CD4-positive, alpha-beta T cell (primary cell): ENCODE results near the gene MT1X. TPM values are rescaled to one million over a fixed set of nuclear protein-coding genes. Genes with fewer than 3 reads are reported as not detected.
"Not testable (repeated sequence)": the region's sequence is repeated elsewhere in the genome, so short reads cannot be mapped to it uniquely, and the experiment has no call there.

Experiments used
- ATAC-seq: fragments of 200-7000 bp; cut with Tn5 transposase; one replicate; pipeline ENCODE4 v1.10.0; 2022; ENCODE audit warnings: mild to moderate bottlenecking; ENCODE audit not compliant: poor library complexity
- CTCF ChIA-PET: fragments of 350-600 bp; sonication (Branson Sonifier 250); formaldehyde crosslinking; loops from one replicate; lab custom pipeline; 2021; ENCODE audit warnings: antibody characterized with exemption, inconsistent platforms; lab: Charles Lee
- POLR2A ChIA-PET: fragments of 350-600 bp; sonication (Branson Sonifier 250); formaldehyde crosslinking; loops from one replicate; lab custom pipeline; 2021; ENCODE audit warnings: antibody characterized with exemption, inconsistent platforms; lab: Charles Lee
- DNase-seq, 14 experiments: peaks; one replicate each; pipeline ENCODE4 v3.0.0-alpha.2; 2013 to 2020; ENCODE audit warnings: mixed read lengths in 2 of 14
- H3K27ac ChIP-seq, 2 donors: one replicate each; pipeline versions ENCODE4 v1.5.1 to v1.7.0; 2013; ENCODE audit warnings: low read length in 2 of 2, low read depth in 1 of 2, mild to moderate bottlenecking in 1 of 2
- H3K27me3 ChIP-seq, 2 experiments: 1 replicate in 1 of 2; 2 replicates in 1 of 2; pipeline versions ENCODE4 v1.6.1 to v1.7.0; 2013; ENCODE audit warnings: low read length in 2 of 2, control low read depth in 1 of 2, mild to moderate bottlenecking in 1 of 2, moderate library complexity in 1 of 2; ENCODE audit not compliant: insufficient read depth in 2 of 2, control insufficient read depth in 1 of 2
- H3K36me3 ChIP-seq: one replicate; pipeline ENCODE4 v1.6.1; 2013; ENCODE audit warnings: low read length, control low read depth; ENCODE audit not compliant: insufficient read depth
- H3K4me1 ChIP-seq: one replicate; pipeline ENCODE4 v1.6.1; 2013; ENCODE audit warnings: low read length, control low read depth; ENCODE audit not compliant: insufficient read depth
- H3K4me3 ChIP-seq: one replicate; pipeline ENCODE4 v1.5.1; 2013; ENCODE audit warnings: mild to moderate bottlenecking, low read length, moderate library complexity
- H3K9me3 ChIP-seq, 2 experiments: 1 replicate in 1 of 2; 2 replicates in 1 of 2; pipeline versions ENCODE4 v1.6.1 to v1.7.0; 2013; ENCODE audit warnings: low read length in 2 of 2, mild to moderate bottlenecking in 2 of 2, control low read depth in 1 of 2, moderate library complexity in 1 of 2; ENCODE audit not compliant: control insufficient read depth in 1 of 2, insufficient read depth in 1 of 2
- H3K27ac Mint-ChIP-seq: one replicate; pipeline ENCODE4 v1.8.0; 2020; ENCODE audit warnings: mixed read lengths
- H3K27me3 Mint-ChIP-seq: one replicate; pipeline ENCODE4 v1.8.0; 2021; ENCODE audit warnings: mixed read lengths
- H3K36me3 Mint-ChIP-seq: one replicate; pipeline ENCODE4 v1.8.0; 2021; ENCODE audit warnings: low read depth, mixed read lengths
- H3K4me1 Mint-ChIP-seq: one replicate; pipeline ENCODE4 v1.8.0; 2021; ENCODE audit warnings: low read depth, mixed read lengths
- H3K4me3 Mint-ChIP-seq: one replicate; pipeline ENCODE4 v1.8.0; 2020; ENCODE audit warnings: mild to moderate bottlenecking, mixed read lengths
- H3K9me3 Mint-ChIP-seq: one replicate; pipeline ENCODE4 v1.8.0; 2020; ENCODE audit warnings: mixed read lengths
- CTCF ChIP-seq: fragments of 200-600 bp; IDR thresholded peaks from one replicate; pipeline ENCODE4 v1.8.0; 2022; ENCODE audit warnings: antibody characterized with exemption, mild to moderate bottlenecking
- intact Hi-C, 2 experiments: fragments of 100-400 bp; cut with DNase I in 1 of 2; cut with micrococcal nuclease in 1 of 2; formaldehyde crosslinking; loops; one replicate each; pipeline versions ENCODE4 v1.15.1 to v1.9.0; 2023 to 2025; cut with DNase I, micrococcal nuclease
- total RNA-seq, 174 experiments: library from RNA in 2 of 174; stranded (reverse) in 2 of 174; gene quantifications; one replicate each; pipeline ENCODE4 v1.2.3 and lab custom pipeline; 2021 to 2026

MT1X gene
- total RNA-seq, 2 experiments from 2014 or later = 10.9 to 14.1 TPM

- H3K36me3 ChIP-seq = no peaks in the 10 kb centered on the region
- CTCF ChIA-PET = interaction anchor here (0.8 kb wide), 1 partner anchor 13 kb away, joined by 3 read pairs; no protein-coding TSS in a partner anchor
- ATAC-seq (no peak), DNase-seq (no peak)
- H3K4me1 Mint-ChIP-seq = peaks cover 7% of the 10 kb centered on the region
- no peaks in the 10 kb centered on the region for H3K9me3 Mint-ChIP-seq
- no peak for TF ChIP-seq CTCF
- H3K4me3 Mint-ChIP-seq = no peak overlapping the region
- H3K27ac Mint-ChIP-seq = no peak overlapping the region
- H3K4me3 ChIP-seq = no peak overlapping the region
- no peak overlapping the region for H3K27ac ChIP-seq
- no peaks in the 10 kb centered on the region for H3K9me3 ChIP-seq
- POLR2A ChIA-PET = interaction anchor here (1.2 kb wide), 1 partner anchor 14 kb away, joined by 4 read pairs; no protein-coding TSS in a partner anchor
- H3K27me3 ChIP-seq = no peaks in the 10 kb centered on the region
- H3K4me1 ChIP-seq = peaks cover 3% of the 10 kb centered on the region
- H3K36me3 Mint-ChIP-seq = no peaks in the 10 kb centered on the region
- no peaks in the 10 kb centered on the region for H3K27me3 Mint-ChIP-seq
- intact Hi-C loops = no loop called here
These were observed 32.9 kb downstream of the MT1X start for GRCh38 chr16:56715126-56715525.

GRCh38 chr16:56716761-56717160 lies 34.5 kb downstream of the MT1X start:
- H3K9me3 Mint-ChIP-seq = no peaks in the 10 kb centered on the region
- intact Hi-C loops = no loop called here

GRCh38 chr16:56717532-56717931 lies 35.3 kb downstream of the MT1X start:
- H3K27me3 Mint-ChIP-seq, H3K4me1 Mint-ChIP-seq, intact Hi-C loops, H3K27me3 ChIP-seq, H3K4me3 ChIP-seq, POLR2A ChIA-PET, H3K4me3 Mint-ChIP-seq, H3K9me3 Mint-ChIP-seq, H3K36me3 Mint-ChIP-seq, H3K27ac ChIP-seq, ATAC-seq, H3K27ac Mint-ChIP-seq, H3K36me3 ChIP-seq, H3K9me3 ChIP-seq, DNase-seq, H3K4me1 ChIP-seq: not testable (repeated sequence)
- CTCF ChIA-PET = interaction anchor here (1.1 kb wide), 1 partner anchor 15 kb away, joined by 4 read pairs; no protein-coding TSS in a partner anchor

More at GRCh38 chr16:56716761-56717160, 34.5 kb downstream of the MT1X start:
- no peak for TF ChIP-seq CTCF
- no peaks in the 10 kb centered on the region for H3K36me3 Mint-ChIP-seq
- no peaks in the 10 kb centered on the region for H3K27me3 Mint-ChIP-seq
- Histone ChIP-seq H3K4me1 (no peaks in the 10 kb centered on the region), H3K36me3 (no peaks in the 10 kb centered on the region), H3K9me3 (no peaks in the 10 kb centered on the region), H3K4me3 (no peak overlapping the region), H3K27ac (no peak overlapping the region), H3K27me3 (no peaks in the 10 kb centered on the region)
- no peak overlapping the region for H3K27ac Mint-ChIP-seq
- CTCF ChIA-PET = no interaction called here
- POLR2A ChIA-PET = no interaction called here
- DNase-seq (no peak), ATAC-seq (no peak)
- no peaks in the 10 kb centered on the region for H3K4me1 Mint-ChIP-seq
- H3K4me3 Mint-ChIP-seq = no peak overlapping the region

- Histone ChIP-seq H3K4me1 (no peaks in the 10 kb centered on the region), H3K4me3 (no peak overlapping the region), H3K36me3 (no peaks in the 10 kb centered on the region), H3K27me3 (no peaks in the 10 kb centered on the region), H3K9me3 (no peaks in the 10 kb centered on the region), H3K27ac (no peak overlapping the region)
- intact Hi-C loops = loop anchor here in 1 of 2 experiments (10.0 kb wide), 1 partner anchor 212 kb away; the partner anchor contains the start of gene HERPUD1
- no peak for TF ChIP-seq CTCF
- no peak for DNase-seq
- ATAC-seq = no peak
- CTCF ChIA-PET = no interaction called here
- no peak overlapping the region for H3K4me3 Mint-ChIP-seq
- H3K4me1 Mint-ChIP-seq = peaks cover 1% of the 10 kb centered on the region
- POLR2A ChIA-PET = no interaction called here
- no peaks in the 10 kb centered on the region for H3K9me3 Mint-ChIP-seq
- H3K27me3 Mint-ChIP-seq = no peaks in the 10 kb centered on the region
- no peak overlapping the region for H3K27ac Mint-ChIP-seq
- no peaks in the 10 kb centered on the region for H3K36me3 Mint-ChIP-seq
These were observed 40.1 kb downstream of the MT1X start for GRCh38 chr16:56722200-56722842.
